Right lobe of liver (tissue), 4 donors: ENCODE data around the gene NYAP1.

Source experiments
- CTCF ChIP-seq, 4 donors: fragments of 200-600 bp in 3 of 4; fragments of 450-650 bp in 1 of 4; IDR thresholded peaks; one replicate each; pipeline versions ENCODE4 v1.5.1 to v1.8.0; 2016 to 2022; ENCODE audit warnings: antibody characterized with exemption in 4 of 4, mild to moderate bottlenecking in 2 of 4
- POLR2A ChIP-seq: fragments of 450-650 bp; IDR thresholded peaks from one replicate; pipeline ENCODE4 v1.6.1; 2017; ENCODE audit warnings: antibody characterized with exemption, mild to moderate bottlenecking
- donor health status: DM: no; HTN: no; CAD: no.
- donor health status: DM: no; HTN: no; CAD: no.
- donor health status: DM: no; HTN: yes; CAD: no.

GRCh38 chr7:100513212-100513810, 29.6 kb downstream of the NYAP1 start:
- no peak for TF ChIP-seq CTCF (IDR thresholded peaks at IDR 0.05)
- TF ChIP-seq POLR2A, result no peak
